Gastroesophageal sphincter (tissue), 3 donors: Measurements from ENCODE around the gene HLX.

Experiments used
- EP300 ChIP-seq: sonication (generic); formaldehyde crosslinking; IDR thresholded peaks from one replicate; pipeline ENCODE4 v1.6.1; 2017; ENCODE audit warnings: antibody characterized with exemption, mild to moderate bottlenecking
- TF ChIP-seq, protein P1 (sequence below), 4 experiments: fragments of 200-600 bp in 2 of 4; fragments of 450-650 bp in 2 of 4; sonication (generic) in 1 of 4; IDR thresholded peaks; one replicate each; pipeline ENCODE4 v1.5.1; 2017 to 2019; ENCODE audit warnings: antibody characterized with exemption in 4 of 4, mild to moderate bottlenecking in 2 of 4, moderate library complexity in 2 of 4

DNA sequence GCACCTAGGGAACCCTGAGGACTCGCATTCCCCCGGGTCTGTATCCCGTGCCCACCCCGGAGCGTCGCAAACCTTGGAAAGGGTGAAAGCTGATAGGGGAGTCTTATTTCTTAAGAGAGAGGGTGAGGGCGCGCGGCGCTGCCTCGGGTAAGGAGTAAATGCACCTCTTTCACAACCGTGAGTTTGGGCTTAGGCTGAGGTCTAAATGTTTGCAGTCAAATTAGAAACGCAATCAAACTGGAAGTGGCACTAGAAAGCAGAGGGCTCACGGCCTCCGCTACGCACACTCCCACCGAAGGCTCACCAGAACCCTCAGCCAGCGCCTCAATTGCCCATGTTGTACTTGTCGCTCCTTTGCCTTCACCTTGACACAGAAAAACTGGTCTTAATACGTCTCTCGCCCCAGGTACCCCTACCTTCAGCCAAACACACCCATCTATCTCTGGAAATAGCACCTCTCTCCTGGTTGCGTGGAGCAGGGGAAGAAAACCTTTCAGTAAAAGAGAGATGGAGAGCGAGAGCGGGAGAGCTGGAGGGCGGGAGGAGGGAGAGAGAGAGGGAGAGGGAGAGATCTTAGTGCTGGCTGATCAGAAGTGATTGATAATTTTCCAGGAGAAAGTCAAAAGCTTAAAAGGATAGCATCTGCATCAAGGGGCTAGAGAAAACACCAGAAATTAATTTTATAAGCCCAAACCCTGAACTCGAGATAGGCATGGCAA, 1.7 kb upstream of the HLX start:
- TF ChIP-seq, protein P1, sequence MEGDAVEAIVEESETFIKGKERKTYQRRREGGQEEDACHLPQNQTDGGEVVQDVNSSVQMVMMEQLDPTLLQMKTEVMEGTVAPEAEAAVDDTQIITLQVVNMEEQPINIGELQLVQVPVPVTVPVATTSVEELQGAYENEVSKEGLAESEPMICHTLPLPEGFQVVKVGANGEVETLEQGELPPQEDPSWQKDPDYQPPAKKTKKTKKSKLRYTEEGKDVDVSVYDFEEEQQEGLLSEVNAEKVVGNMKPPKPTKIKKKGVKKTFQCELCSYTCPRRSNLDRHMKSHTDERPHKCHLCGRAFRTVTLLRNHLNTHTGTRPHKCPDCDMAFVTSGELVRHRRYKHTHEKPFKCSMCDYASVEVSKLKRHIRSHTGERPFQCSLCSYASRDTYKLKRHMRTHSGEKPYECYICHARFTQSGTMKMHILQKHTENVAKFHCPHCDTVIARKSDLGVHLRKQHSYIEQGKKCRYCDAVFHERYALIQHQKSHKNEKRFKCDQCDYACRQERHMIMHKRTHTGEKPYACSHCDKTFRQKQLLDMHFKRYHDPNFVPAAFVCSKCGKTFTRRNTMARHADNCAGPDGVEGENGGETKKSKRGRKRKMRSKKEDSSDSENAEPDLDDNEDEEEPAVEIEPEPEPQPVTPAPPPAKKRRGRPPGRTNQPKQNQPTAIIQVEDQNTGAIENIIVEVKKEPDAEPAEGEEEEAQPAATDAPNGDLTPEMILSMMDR (IDR thresholded peaks at IDR 0.05): no peak
- TF ChIP-seq EP300: no peak
